IPS-NIHi7 (cell line): Measurements from ENCODE around the gene AGBL5.

ENCODE experiments used
- DNase-seq: peaks from one replicate; pipeline ENCODE4 v3.0.0; 2012; ENCODE audit warnings: mixed read lengths; ENCODE audit errors: extremely low spot score

AGBL5 gene

DNA sequence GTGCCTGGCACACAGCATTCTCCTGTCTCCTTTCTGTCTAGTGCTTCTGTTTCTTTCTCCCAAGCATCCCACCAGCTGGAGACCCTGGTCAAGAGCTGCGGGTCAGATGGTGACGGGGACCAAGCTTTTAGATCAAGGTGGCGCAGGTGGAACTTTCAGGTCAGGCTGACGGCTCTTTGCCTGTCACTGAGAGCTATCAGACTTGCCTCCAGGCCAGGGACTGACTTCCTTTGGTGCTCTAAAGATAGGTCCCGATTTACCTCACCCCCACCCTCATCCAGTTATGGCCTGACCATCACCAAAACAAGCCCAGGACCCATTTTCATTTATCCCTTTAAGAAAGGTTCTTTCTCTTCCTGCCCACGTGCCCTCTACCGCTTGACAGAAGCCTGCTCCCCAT lies 25.8 kb downstream of the AGBL5 start:
- no peak for DNase-seq

DNA sequence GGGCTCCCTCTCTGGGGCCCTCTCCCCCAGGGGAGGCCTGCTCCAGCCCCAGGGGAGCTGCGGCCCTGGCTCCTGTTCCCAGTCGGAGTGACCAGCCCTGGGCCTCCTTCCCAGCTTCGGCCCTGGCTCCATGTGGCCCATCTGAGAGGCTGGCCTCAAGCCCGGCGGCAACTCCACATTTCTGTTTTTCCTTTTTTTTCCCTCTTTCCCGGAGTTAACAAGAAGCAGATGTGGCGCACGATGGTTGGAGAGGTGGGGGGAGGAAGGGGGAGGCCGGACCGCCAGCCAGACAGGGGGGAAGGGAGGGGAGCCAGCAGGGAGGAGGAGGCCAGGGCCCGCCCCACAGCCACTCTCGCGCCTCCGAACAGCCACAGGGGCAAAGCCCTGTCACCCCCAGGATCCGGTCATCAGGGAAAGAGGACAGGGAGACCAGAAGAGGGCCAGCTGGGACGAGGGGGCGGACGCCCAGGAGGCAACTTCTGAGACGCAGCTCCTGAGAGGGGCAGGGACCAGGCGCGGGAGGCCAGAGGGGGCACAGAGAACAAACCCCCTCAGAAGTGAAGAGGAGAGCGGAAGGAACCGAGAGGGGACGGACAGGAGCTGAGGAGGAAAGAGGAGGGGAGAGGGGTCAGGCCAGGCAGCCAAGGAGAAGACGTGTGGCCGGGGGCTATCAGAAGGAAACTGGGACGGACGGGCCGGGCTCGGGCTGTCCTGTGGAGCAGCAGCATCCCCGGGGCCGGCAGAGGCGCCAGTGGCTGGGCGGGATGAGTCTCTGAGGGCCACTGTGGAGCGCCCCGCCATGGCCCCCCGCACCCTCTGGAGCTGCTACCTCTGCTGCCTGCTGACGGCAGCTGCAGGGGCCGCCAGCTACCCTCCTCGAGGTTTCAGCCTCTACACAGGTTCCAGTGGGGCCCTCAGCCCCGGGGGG lies 27.1 kb downstream of the AGBL5 start, which contains the start of gene EMILIN1:
Gene EMILIN1, plus strand, starts transcription at position 349 of the 928 bp plus-strand sequence. Its CDS starts 451 bp downstream, at position 800.
- no peak for DNase-seq

DNA sequence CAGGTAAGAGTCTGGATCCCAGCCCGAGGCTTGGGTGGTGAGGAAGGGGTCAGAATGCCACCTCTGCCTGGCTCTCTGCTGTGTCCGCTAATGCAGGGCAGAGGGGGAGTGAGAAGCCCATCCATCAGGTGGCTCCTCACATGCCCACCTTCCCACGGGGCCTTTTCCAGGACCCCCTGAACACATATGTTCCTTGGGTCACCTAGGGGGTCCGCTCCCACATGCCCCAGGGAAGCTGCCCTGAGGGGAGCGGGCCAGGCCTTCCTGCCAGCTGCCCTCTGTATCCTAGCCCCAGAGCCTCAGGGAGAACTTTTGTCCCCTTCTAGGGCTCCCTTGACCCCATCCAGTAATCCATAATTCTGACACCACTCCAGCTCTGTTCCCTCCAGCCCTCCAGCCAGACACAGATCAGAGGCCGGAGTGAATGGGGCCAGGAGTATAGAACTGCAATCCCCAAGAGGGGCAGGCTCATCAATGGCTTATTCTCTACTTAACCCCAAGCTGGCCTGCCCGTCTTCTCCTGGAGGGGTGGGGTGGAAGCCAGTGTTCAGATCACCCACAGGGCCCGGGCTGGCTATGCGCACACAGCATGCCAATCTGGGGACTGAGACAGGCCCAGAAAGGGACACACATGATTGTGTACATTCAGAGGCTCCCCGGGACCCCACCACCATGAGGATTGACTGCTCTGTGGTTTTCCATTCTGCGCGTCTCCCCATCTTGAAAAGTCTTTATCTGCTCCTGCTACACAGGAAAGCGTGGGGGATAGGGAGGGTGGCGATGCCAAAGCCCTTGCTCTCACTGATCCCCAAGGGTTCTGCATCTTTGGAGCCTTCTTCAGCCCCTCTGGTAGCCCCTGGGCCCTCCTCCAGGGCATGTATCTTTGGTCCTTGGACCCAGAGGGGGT lies 28.0 kb downstream of the AGBL5 start:
- DNase-seq = no peak

DNA sequence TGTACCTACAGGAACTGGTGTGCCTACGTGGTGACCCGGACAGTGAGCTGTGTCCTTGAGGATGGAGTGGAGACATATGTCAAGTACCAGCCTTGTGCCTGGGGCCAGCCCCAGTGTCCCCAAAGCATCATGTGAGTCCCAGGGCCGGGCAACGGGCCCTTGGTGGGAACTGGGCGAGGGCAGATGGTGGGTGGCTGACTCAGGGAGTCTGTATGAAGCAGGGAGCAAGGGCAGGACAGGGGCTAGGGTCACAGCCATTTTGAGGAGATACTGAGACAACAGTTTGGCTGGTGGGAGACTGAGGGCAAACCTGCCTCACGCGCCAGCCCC lies 28.6 kb downstream of the AGBL5 start:
- DNase-seq = no peak

DNA sequence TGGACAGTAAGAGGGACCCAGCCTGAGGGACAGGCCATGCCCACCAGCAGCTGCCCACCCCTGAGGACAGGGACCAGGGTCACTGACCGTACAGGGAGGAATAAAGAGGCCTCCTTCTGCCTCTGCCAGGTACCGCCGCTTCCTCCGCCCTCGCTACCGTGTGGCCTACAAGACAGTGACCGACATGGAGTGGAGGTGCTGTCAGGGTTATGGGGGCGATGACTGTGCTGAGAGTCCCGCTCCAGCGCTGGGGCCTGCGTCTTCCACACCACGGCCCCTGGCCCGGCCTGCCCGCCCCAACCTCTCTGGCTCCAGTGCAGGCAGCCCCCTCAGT lies 29.1 kb downstream of the AGBL5 start:
- no peak for DNase-seq

DNA sequence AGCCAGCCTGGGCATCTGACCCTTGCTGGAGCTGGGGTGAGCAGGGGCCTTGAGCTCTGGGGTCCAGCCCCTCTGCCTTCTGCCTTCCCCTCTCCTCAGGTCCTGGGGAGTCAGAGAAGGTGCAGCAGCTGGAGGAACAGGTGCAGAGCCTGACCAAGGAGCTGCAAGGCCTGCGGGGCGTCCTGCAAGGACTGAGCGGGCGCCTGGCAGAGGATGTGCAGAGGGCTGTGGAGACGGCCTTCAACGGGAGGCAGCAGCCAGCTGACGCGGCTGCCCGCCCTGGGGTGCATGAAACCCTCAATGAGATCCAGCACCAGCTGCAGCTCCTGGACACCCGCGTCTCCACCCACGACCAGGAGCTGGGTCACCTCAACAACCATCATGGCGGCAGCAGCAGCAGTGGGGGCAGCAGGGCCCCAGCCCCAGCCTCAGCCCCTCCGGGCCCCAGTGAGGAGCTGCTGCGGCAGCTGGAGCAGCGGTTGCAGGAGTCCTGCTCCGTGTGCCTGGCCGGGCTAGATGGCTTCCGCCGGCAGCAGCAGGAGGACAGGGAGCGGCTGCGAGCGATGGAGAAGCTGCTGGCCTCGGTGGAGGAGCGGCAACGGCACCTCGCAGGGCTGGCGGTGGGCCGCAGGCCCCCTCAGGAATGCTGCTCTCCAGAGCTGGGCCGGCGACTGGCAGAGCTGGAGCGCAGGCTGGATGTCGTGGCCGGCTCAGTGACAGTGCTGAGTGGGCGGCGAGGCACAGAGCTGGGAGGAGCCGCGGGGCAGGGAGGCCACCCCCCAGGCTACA lies 30.7 kb downstream of the AGBL5 start:
- DNase-seq = no peak

DNA sequence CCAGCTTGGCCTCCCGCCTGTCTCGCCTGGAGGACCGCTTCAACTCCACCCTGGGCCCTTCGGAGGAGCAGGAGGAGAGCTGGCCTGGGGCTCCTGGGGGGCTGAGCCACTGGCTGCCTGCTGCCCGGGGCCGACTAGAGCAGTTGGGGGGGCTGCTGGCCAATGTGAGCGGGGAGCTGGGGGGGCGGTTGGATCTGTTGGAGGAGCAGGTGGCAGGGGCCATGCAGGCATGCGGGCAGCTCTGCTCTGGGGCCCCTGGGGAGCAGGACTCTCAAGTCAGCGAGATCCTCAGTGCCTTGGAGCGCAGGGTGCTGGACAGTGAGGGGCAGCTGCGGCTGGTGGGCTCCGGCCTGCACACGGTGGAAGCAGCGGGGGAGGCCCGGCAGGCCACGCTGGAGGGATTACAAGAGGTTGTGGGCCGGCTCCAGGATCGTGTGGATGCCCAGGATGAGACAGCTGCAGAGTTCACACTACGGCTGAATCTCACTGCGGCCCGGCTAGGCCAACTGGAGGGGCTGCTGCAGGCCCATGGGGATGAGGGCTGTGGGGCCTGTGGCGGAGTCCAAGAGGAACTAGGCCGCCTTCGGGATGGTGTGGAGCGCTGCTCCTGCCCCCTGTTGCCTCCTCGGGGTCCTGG lies 31.4 kb downstream of the AGBL5 start:
- no peak for DNase-seq

DNA sequence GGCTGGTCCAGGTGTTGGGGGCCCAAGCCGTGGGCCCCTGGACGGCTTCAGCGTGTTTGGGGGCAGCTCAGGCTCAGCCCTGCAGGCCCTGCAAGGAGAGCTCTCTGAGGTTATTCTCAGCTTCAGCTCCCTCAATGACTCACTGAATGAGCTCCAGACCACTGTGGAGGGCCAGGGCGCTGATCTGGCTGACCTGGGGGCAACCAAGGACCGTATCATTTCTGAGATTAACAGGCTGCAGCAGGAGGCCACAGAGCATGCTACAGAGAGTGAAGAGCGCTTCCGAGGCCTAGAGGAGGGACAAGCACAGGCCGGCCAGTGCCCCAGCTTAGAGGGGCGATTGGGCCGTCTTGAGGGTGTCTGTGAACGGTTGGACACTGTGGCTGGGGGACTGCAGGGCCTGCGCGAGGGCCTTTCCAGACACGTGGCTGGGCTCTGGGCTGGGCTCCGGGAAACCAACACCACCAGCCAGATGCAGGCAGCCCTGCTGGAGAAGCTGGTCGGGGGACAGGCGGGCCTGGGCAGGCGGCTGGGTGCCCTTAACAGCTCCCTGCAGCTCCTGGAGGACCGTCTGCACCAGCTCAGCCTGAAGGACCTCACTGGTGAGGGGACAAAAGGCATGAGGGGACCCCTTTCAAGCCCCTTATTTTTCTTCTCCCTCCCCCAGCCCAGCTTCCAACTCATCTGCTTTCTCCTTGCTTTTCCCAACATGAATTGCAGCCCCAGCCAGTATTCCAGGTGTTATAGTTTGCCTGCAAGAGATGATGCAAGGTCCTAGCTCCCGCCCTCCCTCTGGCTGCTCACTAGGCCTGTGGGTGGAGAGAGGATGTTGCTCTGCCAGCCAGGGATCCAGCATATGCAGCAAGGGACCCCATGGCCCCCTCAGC lies 32.2 kb downstream of the AGBL5 start:
- DNase-seq = no peak

DNA sequence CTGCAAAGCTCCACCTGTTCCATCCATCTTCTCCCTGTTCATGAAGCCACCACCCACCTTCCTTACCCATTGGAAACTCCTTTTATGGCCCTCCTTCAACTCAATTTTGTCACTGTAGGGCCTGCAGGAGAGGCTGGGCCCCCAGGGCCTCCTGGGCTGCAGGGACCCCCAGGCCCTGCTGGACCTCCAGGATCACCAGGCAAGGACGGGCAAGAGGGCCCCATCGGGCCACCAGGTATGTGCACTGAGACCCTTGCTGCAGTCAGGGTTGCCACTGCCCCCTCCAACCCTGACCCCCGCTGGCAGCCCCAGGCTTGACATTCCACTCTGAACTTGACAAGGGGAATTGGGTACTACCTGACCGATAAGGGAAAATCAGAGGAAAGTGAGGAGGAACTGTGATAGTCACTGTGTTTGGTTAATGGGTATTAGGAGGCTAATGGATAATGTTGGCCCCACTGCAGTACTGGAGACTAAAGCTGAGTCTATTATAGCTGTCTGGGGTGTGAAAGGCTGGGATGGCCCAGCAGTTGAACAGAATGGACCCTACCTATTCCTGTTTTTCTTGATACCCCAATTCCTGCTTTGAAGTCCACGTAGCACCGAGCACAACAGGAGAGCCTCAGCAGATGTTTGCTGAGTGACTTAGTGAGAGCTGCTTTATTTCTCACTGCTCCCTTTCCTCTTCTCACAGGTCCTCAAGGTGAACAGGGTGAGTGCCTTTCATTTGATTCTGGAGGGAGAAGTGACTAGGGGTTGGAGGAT lies 33.0 kb downstream of the AGBL5 start:
- DNase-seq = no peak

DNA sequence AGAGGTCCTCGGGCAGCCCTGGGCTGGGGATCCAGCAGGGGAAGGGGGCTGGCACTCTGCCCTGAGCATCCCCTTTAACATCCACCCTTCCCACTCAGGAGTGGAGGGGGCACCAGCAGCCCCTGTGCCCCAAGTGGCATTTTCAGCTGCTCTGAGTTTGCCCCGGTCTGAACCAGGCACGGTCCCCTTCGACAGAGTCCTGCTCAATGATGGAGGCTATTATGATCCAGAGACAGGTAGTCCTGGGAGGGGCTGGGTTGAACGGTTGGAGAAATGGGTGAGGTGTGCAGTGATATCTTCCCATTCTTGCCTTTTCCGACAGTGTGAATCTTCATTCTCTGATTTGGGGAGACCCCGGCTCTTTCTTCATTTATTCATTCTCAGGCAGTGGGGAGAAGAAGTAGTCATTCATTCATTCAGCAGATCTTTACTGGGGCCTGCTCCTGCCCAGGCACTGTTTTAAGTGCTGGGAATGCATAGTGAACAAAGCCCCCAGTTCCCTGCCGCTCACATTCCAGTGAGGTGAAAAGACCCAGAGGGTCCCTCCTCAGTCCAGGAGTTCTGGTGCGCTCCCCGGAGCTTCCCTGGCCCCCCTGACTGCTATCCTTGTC lies 33.7 kb downstream of the AGBL5 start:
- no peak for DNase-seq

DNA sequence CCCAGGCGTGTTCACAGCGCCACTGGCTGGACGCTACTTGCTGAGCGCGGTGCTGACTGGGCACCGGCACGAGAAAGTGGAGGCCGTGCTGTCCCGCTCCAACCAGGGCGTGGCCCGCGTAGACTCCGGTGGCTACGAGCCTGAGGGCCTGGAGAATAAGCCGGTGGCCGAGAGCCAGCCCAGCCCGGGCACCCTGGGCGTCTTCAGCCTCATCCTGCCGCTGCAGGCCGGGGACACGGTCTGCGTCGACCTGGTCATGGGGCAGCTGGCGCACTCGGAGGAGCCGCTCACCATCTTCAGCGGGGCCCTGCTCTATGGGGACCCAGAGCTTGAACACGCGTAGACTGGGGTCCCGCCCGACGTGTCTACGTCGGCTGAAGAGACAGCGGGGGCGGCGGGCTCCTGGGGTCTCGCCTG lies 34.2 kb downstream of the AGBL5 start:
- peak; percentile 55 for DNase-seq

DNA sequence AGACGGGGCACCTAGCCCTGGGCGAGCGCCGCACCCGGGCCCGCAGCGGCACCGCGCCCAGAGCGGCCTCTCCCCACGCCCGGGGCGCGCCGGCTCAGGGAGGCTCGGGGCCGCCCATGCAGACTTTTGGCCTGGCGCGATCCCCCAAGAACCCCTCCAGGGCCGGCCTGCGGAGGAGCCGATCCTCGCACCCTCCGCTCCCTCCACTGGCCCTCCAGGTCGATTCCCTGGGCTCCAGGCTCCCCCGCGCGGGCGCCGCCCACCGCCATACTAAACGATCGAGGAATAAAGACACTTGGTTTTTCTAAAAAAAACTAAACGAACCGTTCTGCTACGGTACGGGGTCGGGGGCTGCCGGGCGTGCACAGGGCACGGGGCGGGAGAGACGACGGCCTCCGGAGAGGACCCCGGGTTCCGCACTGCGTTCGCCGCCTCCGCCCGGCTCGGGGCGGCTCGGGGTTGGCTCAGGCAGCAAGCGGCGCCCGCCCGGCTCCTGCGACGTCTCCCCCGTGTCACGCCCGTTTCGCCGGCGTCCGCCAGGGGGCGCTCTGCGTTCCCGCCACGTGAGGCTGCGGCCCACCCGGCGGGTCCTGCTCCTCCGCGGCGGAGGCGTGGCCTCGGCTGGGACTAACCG lies 34.7 kb downstream of the AGBL5 start:
- DNase-seq = peak; percentile 97

DNA sequence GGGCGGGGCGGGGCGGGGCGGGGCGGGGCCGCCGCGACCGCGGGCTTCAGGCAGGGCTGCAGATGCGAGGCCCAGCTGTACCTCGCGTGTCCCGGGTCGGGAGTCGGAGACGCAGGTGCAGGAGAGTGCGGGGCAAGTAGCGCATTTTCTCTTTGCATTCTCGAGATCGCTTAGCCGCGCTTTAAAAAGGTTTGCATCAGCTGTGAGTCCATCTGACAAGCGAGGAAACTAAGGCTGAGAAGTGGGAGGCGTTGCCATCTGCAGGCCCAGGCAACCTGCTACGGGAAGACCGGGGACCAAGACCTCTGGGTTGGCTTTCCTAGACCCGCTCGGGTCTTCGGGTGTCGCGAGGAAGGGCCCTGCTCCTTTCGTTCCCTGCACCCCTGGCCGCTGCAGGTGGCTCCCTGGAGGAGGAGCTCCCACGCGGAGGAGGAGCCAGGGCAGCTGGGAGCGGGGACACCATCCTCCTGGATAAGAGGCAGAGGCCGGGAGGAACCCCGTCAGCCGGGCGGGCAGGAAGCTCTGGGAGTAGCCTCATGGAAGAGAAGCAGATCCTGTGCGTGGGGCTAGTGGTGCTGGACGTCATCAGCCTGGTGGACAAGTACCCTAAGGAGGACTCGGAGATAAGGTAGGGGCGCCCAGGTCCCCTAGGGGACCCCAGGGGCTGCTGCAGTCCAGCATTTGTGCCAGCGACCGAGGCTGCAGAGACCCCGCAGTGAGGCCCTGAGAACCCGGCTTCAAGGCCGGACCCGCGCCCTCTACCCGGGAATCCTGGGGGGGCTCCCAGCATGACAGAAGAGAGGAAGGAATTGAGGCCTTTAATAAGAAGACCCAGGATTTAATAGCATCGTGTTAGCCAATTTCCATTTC lies 35.5 kb downstream of the AGBL5 start, which contains the start of gene KHK:
Gene KHK, plus strand, starts transcription at position 49 of the 870 bp plus-strand sequence. Its CDS starts 488 bp downstream, at position 537.
- peak; percentile 60 for DNase-seq

DNA sequence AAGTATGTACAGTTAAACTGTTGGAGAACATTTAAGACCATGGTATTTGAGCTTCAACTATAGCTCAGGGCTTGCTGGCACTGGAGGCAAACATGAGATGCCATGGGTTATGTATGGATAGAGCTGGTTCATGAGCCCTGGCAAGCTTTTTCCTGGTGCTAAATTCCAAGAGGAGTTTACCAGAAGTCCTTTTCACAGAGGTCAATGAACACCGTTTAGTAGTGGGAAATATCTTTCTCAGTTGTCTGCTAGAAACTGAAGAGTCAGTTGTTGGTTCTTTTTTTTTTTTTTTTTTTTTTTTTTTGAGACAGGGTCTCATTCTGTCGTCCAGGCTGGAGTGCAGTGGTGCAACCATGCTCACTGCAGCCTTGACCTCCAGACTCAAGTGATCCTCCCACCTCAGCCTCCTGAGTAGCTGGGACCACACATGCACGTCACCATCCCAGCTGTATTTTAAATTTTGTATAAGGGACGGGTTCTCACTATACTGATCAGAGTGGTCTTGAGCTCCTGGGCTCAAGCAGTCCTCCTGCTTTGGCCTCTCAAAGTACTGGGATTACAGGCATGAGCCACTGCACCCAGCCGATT lies 36.4 kb downstream of the AGBL5 start:
- DNase-seq = no peak

DNA sequence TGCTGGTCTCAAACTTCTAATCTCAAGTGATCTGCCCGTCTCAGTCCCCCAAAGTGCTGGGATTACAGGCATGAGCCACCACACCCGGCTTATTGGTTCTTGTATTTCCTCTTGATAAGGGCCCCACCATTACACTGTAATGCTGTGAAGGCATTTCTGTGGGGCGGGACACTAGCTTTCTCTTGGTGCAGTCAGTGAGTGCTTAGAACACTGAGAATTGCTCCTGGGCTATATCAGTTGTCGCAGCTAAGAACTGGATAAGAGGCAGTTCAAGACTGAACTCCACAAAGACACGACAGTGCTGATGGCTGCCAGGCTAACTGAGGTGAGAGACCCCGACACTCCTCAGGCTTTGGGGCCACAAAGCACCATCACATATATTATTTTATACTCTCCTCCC lies 37.2 kb downstream of the AGBL5 start:
- no peak for DNase-seq

DNA sequence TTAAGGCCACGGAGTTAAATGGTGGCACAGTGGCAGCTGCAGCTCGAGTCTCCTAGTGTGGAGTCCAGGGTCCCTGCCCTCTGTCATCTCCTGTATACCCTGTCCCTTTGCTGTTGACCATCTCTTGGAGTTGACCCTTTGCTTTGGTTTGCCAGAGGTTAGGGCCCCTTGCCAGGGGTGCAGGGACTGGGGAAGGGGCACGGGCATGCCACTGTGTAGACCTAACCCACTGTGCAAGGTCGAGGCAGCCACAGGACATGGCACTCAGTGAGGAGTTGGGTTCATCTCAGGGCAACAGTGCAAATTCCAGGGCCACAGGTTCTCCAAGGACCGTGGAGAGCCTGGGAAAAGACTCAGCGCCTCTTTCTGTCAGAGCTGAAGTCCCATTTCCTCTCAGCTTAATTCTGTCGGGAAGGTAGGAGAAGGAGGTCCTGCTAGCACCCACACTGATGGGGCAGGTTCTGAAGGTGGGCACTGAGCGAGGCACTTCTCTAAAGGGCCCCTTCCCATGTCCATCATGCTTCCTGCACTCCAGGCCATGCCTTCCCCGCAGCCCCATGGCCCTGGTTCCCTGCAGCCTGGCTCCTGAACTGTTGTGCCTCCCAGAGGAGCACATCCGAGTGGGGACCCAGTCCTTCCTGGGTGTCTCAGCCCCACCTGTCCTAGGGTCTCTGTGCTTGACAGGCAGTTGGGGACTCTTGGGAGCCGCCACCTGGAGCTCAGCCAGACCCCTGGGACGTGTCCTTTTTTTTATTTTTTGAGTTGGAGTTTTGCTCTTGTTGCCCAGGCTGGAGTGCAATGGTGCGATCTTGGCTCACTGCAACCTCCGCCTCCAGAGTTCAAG lies 37.9 kb downstream of the AGBL5 start:
- DNase-seq = no peak
